ENCODE data around the gene BBS9. TPM values are rescaled to one million over a fixed set of nuclear protein-coding genes. Genes with fewer than 3 reads are reported as not detected.
A peak's percentile ranks its signal among the peaks of the same experiment; 100 is the strongest.

Gene BBS9
- total and polyA plus RNA-seq, 9 of the 15 experiments (the other 6 are each of a cell fraction or from before 2014, with no cell fraction given): 0.77 to 3.3 (median 2.4) TPM

GRCh38 chr7:33127085-33127484 lies 2.3 kb upstream of the BBS9 start:
- intact Hi-C loops (cut with micrococcal nuclease): no loop called here

GRCh38 chr7:33128631-33128989 lies 754 bp upstream of the BBS9 start:
- peak overlapping the region; percentile 60 for H3K4me3 ChIP-seq
- H3K27me3 ChIP-seq (ENCODE audit: control insufficient read depth in 2 of 2, insufficient read depth in 2 of 2, low read length in 2 of 2): no peaks in the 10 kb centered on the region
- H4K20me1 ChIP-seq (replicated peaks; ENCODE audit: control insufficient read depth, insufficient read depth, low read length): no peaks in the 10 kb centered on the region
- peak overlapping the region; percentile 77 to 94 for H3K9ac ChIP-seq (ENCODE audit: insufficient read depth in 1 of 2, low read depth in 2 of 2, low read length in 2 of 2)
- CTCF ChIA-PET (ENCODE audit: low intra/inter-chr PET ratio): no interaction called here
- H3K9me3 ChIP-seq (replicated peaks; ENCODE audit: control insufficient read depth, insufficient read depth, low read depth, low read length): no peaks in the 10 kb centered on the region
- peak overlapping the region; percentile 79 for H3K27ac ChIP-seq (ENCODE audit: extremely low read depth, low read depth, low read length)
- POLR2A ChIA-PET: no interaction called here
- peak overlapping the region; percentile 87 for H3K4me2 ChIP-seq (ENCODE audit: insufficient read depth, low read length)
- in situ Hi-C loops (cut with MboI) (no loop called here), intact Hi-C loops (cut with micrococcal nuclease) (no loop called here)
- TSS peak; percentile 90 for BruUV-seq (replicated peaks)
- no peak for ATAC-seq
- no peaks in the 10 kb centered on the region for H3K79me2 ChIP-seq (ENCODE audit: control insufficient read depth, insufficient read depth, low read length)
- H3K4me1 ChIP-seq (replicated peaks in 1 of 2; ENCODE audit: control insufficient read depth in 2 of 2, insufficient read depth in 2 of 2, low read length in 2 of 2): peaks cover 4 to 6% of the 10 kb centered on the region in 2 experiments; a peak in 3 of 5 replicates
- FAIRE-seq: no peak
- peak overlapping the region; percentile 95 for H2AFZ ChIP-seq (ENCODE audit: low read depth, low read length)
- WGBS (ENCODE audit: insufficient coverage, low coverage, missing lambda C conversion rate): 0% methylated on average over 3 of the region's 3 CpGs
- H3K9me1 ChIP-seq (ENCODE audit: control insufficient read depth, insufficient read depth, low read length): no peaks in the 10 kb centered on the region
- no peaks in the 10 kb centered on the region for H3K36me3 ChIP-seq (ENCODE audit: control insufficient read depth, insufficient read depth, low read length)
- no peak for DNase-seq (ENCODE audit: extremely low read depth in 1 of 4, low spot score in 3 of 4)
- TF ChIP-seq, protein P1, sequence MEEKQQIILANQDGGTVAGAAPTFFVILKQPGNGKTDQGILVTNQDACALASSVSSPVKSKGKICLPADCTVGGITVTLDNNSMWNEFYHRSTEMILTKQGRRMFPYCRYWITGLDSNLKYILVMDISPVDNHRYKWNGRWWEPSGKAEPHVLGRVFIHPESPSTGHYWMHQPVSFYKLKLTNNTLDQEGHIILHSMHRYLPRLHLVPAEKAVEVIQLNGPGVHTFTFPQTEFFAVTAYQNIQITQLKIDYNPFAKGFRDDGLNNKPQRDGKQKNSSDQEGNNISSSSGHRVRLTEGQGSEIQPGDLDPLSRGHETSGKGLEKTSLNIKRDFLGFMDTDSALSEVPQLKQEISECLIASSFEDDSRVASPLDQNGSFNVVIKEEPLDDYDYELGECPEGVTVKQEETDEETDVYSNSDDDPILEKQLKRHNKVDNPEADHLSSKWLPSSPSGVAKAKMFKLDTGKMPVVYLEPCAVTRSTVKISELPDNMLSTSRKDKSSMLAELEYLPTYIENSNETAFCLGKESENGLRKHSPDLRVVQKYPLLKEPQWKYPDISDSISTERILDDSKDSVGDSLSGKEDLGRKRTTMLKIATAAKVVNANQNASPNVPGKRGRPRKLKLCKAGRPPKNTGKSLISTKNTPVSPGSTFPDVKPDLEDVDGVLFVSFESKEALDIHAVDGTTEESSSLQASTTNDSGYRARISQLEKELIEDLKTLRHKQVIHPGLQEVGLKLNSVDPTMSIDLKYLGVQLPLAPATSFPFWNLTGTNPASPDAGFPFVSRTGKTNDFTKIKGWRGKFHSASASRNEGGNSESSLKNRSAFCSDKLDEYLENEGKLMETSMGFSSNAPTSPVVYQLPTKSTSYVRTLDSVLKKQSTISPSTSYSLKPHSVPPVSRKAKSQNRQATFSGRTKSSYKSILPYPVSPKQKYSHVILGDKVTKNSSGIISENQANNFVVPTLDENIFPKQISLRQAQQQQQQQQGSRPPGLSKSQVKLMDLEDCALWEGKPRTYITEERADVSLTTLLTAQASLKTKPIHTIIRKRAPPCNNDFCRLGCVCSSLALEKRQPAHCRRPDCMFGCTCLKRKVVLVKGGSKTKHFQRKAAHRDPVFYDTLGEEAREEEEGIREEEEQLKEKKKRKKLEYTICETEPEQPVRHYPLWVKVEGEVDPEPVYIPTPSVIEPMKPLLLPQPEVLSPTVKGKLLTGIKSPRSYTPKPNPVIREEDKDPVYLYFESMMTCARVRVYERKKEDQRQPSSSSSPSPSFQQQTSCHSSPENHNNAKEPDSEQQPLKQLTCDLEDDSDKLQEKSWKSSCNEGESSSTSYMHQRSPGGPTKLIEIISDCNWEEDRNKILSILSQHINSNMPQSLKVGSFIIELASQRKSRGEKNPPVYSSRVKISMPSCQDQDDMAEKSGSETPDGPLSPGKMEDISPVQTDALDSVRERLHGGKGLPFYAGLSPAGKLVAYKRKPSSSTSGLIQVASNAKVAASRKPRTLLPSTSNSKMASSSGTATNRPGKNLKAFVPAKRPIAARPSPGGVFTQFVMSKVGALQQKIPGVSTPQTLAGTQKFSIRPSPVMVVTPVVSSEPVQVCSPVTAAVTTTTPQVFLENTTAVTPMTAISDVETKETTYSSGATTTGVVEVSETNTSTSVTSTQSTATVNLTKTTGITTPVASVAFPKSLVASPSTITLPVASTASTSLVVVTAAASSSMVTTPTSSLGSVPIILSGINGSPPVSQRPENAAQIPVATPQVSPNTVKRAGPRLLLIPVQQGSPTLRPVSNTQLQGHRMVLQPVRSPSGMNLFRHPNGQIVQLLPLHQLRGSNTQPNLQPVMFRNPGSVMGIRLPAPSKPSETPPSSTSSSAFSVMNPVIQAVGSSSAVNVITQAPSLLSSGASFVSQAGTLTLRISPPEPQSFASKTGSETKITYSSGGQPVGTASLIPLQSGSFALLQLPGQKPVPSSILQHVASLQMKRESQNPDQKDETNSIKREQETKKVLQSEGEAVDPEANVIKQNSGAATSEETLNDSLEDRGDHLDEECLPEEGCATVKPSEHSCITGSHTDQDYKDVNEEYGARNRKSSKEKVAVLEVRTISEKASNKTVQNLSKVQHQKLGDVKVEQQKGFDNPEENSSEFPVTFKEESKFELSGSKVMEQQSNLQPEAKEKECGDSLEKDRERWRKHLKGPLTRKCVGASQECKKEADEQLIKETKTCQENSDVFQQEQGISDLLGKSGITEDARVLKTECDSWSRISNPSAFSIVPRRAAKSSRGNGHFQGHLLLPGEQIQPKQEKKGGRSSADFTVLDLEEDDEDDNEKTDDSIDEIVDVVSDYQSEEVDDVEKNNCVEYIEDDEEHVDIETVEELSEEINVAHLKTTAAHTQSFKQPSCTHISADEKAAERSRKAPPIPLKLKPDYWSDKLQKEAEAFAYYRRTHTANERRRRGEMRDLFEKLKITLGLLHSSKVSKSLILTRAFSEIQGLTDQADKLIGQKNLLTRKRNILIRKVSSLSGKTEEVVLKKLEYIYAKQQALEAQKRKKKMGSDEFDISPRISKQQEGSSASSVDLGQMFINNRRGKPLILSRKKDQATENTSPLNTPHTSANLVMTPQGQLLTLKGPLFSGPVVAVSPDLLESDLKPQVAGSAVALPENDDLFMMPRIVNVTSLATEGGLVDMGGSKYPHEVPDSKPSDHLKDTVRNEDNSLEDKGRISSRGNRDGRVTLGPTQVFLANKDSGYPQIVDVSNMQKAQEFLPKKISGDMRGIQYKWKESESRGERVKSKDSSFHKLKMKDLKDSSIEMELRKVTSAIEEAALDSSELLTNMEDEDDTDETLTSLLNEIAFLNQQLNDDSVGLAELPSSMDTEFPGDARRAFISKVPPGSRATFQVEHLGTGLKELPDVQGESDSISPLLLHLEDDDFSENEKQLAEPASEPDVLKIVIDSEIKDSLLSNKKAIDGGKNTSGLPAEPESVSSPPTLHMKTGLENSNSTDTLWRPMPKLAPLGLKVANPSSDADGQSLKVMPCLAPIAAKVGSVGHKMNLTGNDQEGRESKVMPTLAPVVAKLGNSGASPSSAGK (IDR thresholded peaks at IDR 0.05): 0 out of 2 replicates have a peak, but pooled peaks have one; percentile 16
- TF ChIP-seq DPF2 (IDR thresholded peaks at IDR 0.05): 0 out of 2 replicates have a peak, but pooled peaks have one; percentile 44

More at GRCh38 chr7:33127085-33127484, 2.3 kb upstream of the BBS9 start:
- in situ Hi-C loops (cut with MboI): no loop called here
- ChIA-PET CTCF (ENCODE audit: low intra/inter-chr PET ratio) (no interaction called here), POLR2A (interaction anchor here (1.2 kb wide), 1 partner anchor 12 kb away, joined by 3 read pairs; no protein-coding TSS in a partner anchor)
- Histone ChIP-seq H3K27ac (ENCODE audit: extremely low read depth, low read depth, low read length) (no peak overlapping the region), H3K36me3 (ENCODE audit: control insufficient read depth, insufficient read depth, low read length) (no peaks in the 10 kb centered on the region), H3K4me3 (no peak overlapping the region), H3K9ac (ENCODE audit: insufficient read depth in 1 of 2, low read depth in 2 of 2, low read length in 2 of 2) (no peak overlapping the region), H3K4me1 (replicated peaks in 1 of 2; ENCODE audit: control insufficient read depth in 2 of 2, insufficient read depth in 2 of 2, low read length in 2 of 2) (peaks cover 4 to 6% of the 10 kb centered on the region in 2 experiments; a peak in 3 of 5 replicates), H2AFZ (ENCODE audit: low read depth, low read length) (no peak overlapping the region), H3K79me2 (ENCODE audit: control insufficient read depth, insufficient read depth, low read length) (no peaks in the 10 kb centered on the region), H3K4me2 (ENCODE audit: insufficient read depth, low read length) (no peak overlapping the region), H3K9me1 (ENCODE audit: control insufficient read depth, insufficient read depth, low read length) (no peaks in the 10 kb centered on the region), H3K27me3 (ENCODE audit: control insufficient read depth in 2 of 2, insufficient read depth in 2 of 2, low read length in 2 of 2) (no peaks in the 10 kb centered on the region; a peak in 1 of 5 replicates), H3K9me3 (replicated peaks; ENCODE audit: control insufficient read depth, insufficient read depth, low read depth, low read length) (no peaks in the 10 kb centered on the region), H4K20me1 (replicated peaks; ENCODE audit: control insufficient read depth, insufficient read depth, low read length) (no peaks in the 10 kb centered on the region)
- BruUV-seq (replicated peaks): no TSS peak
- 16% methylated on average over 2 of the region's 2 CpGs for WGBS (ENCODE audit: insufficient coverage, low coverage, missing lambda C conversion rate)
- DNase-seq (ENCODE audit: extremely low read depth in 1 of 4, low spot score in 3 of 4): no peak
- FAIRE-seq: no peak
- ATAC-seq: no peak
- TF ChIP-seq JUND (IDR thresholded peaks at IDR 0.05; ENCODE audit: borderline replicate concordance, low read depth, low read length): no peak
- no peak for TF ChIP-seq JUND (tag; IDR thresholded peaks at IDR 0.05; ENCODE audit: borderline replicate concordance, low read depth, low read length)
- TF ChIP-seq ZNF121 (CRISPR knock-in tag; conservative IDR thresholded peaks at IDR 0.05): peak; percentile 82

Measured in K562 (cell line).